ENCODE results near the gene MMD.

DNA sequence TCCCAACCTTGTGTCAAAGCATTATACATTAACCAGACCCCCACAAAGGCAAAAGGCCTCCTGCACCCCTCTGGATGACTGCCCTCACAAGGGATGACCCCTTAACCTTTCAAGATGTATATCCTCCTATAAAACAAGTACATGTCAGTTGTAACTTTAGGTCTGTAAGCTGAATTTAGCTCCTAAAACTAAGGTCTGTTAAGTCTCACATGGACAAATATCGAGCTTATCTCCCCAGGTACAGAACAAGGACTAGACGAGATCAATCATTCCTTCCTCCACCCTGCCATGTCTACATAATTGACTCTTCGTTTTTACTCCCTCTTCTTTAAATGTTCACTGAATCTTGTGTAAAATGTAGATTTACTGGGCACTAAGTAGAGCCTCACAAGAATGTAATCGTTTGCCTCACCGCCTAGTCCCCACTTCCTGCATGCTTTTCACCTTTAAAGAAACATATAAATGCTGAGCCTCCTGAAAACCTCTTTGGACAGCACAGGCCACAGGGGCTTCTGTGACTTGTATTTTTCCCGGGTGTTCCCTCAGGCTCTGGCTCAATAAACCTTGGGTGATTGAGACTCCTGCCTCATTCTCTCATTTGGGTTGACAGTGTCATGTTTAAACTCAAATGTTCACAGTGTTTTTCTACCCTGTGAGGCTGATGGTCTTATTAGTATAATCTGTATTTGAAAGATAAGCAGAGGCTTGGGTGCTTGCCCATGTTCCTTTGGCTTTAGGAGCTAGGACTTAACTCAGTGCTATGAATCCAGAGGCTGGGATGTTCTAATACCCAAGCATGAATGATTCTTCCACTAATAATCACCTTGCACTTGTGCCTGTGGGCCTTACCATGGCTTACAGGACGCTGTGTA is 37.6 kb downstream of the MMD start:
- TF ChIP-seq, protein P1, sequence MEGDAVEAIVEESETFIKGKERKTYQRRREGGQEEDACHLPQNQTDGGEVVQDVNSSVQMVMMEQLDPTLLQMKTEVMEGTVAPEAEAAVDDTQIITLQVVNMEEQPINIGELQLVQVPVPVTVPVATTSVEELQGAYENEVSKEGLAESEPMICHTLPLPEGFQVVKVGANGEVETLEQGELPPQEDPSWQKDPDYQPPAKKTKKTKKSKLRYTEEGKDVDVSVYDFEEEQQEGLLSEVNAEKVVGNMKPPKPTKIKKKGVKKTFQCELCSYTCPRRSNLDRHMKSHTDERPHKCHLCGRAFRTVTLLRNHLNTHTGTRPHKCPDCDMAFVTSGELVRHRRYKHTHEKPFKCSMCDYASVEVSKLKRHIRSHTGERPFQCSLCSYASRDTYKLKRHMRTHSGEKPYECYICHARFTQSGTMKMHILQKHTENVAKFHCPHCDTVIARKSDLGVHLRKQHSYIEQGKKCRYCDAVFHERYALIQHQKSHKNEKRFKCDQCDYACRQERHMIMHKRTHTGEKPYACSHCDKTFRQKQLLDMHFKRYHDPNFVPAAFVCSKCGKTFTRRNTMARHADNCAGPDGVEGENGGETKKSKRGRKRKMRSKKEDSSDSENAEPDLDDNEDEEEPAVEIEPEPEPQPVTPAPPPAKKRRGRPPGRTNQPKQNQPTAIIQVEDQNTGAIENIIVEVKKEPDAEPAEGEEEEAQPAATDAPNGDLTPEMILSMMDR (IDR thresholded peaks at IDR 0.05): no peak
- TF ChIP-seq POLR2A (IDR thresholded peaks at IDR 0.05) (no peak), POLR2AphosphoS5 (IDR thresholded peaks at IDR 0.05) (no peak)
